ENCODE data around the gene YJEFN3. TPM values are rescaled to one million over a fixed set of nuclear protein-coding genes. Genes with fewer than 3 reads are reported as not detected.

Gene YJEFN3
- total RNA-seq, 1 experiment from 2014 or later = 0.69 TPM

DNA sequence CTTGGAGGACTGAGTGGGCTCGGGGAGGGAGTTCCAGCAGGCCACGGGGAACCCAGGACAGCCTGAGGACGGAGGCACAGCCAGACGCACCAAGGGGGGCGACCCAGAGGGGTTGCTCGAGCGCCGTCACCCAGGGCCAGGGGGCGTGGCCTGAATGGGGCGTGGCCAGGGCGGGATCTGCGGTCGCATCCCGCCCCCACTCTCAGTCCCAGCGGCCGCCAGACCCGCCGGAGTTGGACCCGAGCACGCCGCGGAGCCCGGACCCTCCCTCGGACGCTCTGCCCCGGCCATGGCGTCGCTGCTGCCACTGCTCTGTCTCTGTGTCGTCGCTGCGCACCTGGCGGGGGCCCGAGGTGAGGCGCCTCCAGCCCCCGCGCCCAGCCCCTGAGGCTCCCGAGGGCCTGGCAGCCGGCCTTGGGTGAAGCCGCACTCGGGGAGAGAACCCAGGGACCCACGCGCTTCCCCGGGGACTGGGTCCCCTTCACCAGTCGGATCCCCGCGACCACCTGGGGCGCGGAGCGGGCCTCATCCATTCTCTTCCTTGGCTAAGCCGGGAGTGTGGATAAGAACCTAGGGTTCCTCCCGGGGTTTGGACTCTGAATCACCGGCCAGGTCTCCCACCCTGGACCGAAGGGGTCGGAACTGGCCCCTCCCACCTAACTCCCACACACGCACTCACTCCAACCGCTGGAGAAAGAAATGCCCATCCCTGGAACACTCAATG, 9.5 kb downstream of the YJEFN3 start, which contains the start of gene CILP2:
CILP2 (plus strand) TSS at position 205 of the 724 bp plus-strand sequence; CDS start at position 290, 85 bp downstream.
- DNase-seq (ENCODE audit: low read depth) = no peak

DNA sequence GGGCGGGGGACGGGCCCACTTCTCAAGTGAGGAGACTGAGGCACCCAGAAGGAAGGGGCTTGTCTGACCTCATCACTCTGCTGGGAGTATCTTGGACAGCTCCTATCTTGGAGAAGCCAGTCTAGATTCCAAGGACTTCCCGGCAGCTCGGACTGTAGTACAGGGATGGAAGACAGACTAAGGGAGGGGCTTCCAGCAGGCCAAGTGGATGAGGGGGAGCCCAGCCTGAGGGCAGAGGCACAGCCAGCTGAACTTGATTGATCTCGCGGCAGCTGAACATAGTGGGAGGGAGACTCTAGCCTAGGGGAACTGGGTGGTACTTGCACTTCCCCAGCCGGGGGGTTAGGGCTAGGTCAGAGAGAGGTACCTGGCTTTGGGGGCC, 10.1 kb downstream of the YJEFN3 start:
- DNase-seq (ENCODE audit: low read depth) = no peak

DNA sequence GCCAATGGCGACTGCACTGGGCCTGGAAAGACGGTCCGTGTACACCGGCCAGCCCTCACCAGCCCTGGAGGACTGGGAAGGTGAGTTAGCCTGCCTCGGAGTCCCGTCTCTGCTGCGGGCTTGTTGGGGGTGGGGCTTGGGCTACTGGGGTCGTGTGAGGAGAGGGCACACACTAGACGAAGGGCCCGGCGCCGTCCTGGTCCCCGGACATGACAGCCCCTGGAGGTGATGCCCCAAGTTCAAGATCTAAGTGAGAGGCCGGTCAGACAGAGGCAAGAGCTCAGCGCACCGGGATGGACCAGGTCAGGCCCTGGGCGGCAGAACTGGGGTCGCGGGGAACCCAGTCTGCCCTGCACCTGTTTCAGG, 11.0 kb downstream of the YJEFN3 start:
- no peak for DNase-seq (ENCODE audit: low read depth)

DNA sequence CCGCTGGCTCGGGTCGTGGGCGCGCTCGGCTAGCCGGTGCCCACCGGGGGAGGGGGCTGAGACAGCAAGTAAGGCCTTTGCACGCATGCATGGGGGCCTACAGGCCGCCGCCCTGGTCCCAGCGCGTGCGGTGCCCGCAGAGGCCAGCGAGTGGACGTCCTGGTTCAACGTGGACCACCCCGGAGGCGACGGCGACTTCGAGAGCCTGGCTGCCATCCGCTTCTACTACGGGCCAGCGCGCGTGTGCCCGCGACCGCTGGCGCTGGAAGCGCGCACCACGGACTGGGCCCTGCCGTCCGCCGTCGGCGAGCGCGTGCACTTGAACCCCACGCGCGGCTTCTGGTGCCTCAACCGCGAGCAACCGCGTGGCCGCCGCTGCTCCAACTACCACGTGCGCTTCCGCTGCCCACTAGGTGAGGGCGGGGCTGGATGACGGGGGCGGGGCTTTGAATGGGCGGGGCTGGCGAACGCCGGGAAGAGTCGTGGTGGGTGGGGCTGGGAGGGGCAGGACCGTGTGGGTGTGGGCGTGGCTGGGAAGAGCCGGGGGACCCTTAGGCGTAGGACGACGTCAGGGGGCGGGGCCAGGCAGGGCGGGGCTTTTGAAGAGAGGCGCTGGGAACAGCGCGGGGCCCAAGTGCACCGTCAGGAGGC, 11.5 kb downstream of the YJEFN3 start:
- no peak for DNase-seq (ENCODE audit: low read depth)

DNA sequence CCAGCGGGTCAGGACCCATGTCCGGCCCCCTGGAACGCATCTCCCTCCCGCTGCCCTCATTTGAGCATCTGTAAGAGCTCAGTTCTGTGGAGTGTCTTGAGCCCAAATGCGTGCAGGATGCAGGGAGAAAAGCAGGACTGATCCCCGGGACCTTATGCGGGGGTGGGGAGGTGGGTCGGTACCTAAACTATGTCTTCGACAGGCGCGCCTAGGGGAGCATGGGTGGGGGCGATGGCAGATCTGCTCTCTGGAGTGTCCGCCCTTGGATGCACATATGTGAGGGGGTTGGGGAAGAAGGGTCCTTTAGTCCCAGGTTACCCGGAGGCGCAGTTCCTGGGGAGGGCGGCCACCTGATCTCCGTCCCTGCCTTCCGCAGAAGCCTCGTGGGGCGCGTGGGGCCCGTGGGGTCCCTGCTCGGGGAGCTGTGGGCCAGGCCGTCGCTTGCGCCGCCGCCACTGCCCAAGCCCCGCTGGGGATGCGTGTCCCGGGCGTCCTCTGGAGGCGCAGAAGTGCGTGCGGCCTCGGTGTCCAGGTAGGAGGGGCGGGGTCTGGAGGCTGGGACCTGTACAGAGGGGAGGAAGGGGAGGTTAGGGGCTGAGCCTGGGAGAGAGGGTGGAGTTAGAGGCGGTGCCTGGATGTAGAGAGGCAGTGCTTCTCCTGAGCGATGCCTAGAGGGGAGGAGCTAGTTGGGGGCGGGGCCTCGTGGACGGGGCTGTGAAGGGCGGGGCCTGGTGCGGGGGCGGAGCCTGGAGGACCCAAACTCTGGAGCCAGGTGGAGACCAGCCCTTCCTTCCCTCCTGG, 12.2 kb downstream of the YJEFN3 start:
- no peak for DNase-seq (ENCODE audit: low read depth)

DNA sequence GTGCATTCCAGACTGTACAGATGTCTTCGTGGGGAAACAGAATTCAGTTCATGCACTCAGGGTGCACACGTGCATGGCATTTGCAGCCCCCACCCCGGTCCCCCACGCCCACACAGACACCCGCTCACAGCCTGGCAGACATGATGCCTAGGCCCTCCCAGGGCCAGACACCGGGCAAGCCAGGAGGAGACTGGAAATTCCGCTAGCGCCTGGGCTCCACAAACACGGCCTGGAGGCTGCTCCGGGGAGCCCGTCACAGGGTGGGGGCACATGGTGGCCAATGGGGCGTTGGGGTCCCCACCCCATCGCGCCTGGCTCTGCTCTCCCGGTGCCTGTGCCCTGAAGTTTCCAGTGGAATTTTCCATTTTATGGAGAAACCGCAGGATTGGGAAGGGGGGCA, 12.9 kb downstream of the YJEFN3 start:
- DNase-seq (ENCODE audit: low read depth) = no peak

DNA sequence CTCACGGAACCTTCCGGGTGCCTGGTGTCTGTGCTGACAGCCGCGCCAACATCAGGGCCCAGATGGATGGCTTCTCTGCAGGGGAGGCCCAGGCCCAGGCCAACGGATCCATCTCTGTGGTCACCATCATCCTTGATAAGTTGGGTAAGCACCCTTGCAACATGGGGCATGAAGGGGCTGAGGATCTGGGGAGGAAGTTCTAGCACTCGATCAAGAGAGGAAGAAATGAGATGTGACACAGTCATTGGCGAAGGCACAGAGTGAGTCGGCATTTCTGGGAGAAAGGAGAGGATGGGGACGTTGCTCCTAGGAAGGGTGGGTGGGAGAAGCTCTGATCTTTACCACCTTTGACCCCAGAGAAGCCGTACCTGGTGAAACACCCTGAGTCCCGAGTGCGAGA, 13.8 kb downstream of the YJEFN3 start:
- DNase-seq (ENCODE audit: low read depth) = no peak

DNA sequence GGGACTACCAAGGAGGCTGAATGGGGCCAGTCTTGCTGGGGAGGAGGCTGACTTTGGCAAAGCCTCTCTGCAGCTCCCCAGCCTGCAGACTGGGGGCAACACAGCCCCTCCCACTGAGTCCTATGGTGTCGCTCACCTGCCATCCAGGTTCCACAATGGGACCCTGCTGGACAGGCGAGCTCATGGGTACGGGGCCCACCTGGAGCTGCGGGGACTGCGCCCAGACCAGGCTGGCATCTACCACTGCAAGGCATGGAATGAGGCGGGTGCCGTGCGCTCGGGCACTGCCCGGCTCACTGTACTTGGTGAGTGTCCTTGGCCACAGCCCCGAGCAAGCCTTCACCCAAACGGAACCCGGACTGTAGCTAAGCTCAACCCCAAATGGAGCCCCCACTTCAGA, 14.4 kb downstream of the YJEFN3 start:
- no peak for DNase-seq (ENCODE audit: low read depth)

DNA sequence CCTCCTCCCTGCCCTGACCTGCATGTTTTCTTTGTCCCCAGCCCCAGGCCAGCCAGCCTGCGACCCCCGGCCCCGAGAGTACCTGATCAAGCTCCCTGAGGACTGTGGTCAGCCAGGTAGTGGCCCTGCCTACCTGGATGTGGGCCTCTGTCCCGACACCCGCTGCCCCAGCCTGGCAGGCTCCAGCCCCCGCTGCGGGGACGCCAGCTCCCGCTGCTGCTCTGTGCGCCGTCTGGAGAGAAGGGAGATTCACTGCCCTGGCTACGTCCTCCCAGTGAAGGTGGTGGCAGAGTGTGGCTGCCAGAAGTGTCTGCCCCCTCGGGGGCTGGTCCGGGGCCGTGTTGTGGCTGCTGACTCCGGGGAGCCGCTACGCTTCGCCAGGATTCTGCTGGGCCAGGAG, 14.9 kb downstream of the YJEFN3 start:
- DNase-seq (ENCODE audit: low read depth) = no peak

DNA sequence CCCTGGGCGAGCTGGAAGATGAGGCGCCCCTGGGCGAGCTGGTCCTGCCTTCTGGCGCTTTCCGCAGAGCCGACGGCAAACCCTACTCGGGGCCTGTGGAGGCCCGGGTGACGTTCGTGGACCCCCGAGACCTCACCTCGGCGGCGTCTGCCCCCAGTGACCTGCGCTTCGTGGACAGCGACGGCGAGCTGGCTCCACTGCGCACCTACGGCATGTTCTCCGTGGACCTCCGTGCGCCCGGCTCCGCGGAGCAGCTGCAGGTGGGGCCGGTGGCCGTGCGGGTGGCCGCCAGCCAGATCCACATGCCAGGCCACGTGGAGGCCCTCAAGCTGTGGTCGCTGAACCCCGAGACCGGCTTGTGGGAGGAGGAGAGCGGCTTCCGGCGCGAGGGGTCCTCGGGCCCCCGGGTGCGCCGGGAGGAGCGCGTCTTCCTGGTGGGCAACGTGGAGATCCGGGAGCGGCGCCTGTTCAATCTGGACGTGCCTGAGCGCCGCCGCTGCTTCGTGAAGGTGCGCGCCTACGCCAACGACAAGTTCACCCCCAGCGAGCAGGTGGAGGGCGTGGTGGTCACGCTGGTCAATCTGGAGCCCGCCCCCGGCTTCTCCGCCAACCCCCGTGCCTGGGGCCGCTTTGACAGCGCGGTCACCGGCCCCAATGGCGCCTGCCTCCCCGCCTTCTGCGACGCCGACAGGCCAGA, 15.7 kb downstream of the YJEFN3 start:
- DNase-seq (ENCODE audit: low read depth) = no peak

DNA sequence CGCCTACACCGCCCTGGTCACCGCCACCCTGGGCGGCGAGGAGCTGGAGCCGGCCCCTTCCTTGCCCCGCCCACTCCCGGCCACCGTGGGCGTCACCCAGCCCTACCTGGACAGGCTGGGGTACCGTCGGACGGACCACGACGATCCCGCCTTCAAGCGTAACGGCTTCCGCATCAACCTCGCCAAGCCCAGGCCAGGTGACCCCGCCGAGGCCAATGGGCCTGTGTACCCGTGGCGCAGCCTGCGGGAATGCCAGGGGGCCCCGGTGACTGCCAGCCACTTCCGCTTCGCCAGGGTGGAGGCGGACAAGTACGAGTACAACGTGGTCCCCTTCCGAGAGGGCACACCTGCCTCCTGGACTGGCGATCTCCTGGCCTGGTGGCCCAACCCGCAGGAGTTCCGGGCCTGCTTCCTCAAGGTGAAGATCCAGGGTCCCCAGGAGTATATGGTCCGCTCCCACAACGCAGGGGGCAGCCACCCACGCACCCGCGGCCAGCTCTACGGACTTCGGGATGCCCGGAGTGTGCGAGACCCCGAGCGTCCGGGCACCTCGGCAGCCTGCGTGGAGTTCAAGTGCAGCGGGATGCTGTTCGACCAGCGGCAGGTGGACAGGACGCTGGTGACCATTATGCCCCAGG, 16.4 kb downstream of the YJEFN3 start:
- no peak for DNase-seq (ENCODE audit: low read depth)

DNA sequence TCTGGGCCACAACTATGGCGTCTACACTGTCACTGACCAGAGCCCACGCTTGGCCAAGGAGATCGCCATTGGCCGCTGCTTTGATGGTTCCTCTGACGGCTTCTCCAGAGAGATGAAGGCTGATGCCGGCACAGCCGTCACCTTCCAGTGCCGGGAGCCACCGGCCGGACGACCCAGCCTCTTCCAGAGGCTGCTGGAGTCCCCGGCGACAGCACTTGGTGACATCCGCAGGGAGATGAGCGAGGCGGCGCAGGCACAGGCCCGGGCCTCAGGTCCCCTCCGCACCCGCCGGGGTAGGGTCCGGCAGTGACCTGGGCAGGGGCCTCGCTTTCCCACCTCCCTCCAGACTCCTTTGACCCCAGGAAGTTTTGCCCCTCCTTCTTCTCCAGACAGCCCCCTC, 17.0 kb downstream of the YJEFN3 start:
- DNase-seq (ENCODE audit: low read depth) = no peak

DNA sequence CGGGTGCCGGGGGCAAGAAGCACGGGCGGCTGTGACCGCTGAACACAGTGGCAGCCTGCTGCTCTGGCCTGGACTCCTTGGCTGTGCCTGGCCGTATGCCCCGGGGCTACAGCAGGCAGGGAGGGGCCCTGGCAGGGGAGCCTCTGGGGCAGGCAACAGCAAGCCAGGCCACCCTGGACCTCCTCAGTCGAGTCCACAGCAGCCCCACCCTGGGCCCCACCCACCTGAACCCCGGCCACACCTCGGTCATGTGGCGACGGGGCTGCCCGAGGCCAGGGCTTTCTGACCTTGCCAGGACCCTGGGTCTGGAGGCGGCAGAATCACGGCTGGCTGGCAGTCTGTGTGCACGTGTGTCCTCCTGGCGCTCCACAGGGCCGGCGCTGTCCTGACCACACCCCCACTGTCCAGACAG, 18.0 kb downstream of the YJEFN3 start:
- DNase-seq (ENCODE audit: low read depth) = no peak

DNA sequence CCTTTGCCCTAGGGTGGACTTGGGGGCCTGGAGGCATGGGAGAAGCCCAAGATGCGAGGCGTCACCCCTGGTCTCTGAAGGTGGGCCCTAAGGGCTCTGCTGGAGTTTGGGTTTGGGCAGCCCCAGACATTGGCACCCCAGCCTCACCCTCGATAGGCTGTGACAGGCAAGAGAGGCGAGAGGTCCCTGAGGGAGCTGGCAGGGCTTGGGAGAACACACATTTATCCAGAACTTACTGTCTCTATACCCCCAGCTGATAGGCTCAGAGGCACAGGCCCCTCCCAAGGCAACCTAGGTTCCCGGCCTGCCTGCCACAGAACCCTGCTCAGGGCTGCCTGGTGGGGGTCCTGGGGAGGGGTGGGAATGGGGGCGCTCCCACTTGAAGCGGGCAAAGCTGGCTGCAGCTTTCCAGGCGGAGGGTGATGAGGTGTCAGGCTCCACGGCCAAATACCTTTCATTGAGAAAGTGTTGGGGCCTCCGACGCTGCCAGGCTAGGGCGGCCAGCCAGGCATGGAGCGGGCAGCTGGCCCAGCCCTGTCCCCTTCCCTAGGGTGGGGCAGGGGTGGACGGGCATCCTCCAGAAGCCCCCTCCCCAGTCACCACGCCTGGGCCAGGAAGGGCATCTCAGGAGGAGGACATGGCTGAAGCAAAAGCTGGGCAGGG, 19.1 kb downstream of the YJEFN3 start:
- no peak for DNase-seq (ENCODE audit: low read depth)

DNA sequence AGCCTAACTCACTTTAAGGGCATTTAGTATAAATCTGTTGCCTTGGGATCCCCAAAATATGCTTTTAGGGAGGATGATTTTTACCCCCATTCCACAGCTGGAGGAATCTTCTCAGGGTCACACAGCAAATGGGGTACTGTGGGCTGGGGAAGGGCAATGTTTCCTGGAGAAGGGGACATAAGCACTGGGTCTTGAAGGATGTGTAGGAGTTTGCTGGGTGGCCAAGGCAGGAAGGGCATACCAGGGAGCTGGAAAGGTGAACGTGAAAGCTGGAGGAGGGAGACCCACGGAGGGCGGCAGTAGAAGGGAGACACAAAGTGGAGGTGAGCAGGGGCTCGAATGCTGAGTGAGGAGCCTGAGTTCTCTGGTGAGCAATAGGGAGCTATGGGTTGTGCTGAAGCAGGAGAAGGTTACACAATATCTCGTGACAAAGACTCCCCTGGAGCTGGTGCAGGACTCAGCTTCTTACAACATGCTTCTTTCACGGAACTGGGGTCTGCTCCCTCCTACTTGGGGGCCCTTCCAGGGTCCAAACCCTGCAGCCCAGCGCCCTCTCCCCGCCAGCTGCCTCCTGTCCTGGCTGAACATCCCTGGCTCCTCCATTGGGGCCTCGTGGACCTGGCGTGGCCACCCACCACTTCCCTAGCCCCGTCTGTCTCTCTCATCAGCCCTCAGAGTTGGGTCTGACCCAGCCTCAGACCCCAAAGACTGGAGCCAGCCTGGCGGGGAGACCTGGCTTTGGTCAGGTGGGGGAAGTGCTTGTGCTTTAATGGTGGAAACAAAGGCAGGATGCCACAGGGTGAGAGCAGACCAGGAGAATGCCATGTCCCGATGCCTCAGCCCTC, 20.4 kb downstream of the YJEFN3 start:
- no peak for DNase-seq (ENCODE audit: low read depth)

DNA sequence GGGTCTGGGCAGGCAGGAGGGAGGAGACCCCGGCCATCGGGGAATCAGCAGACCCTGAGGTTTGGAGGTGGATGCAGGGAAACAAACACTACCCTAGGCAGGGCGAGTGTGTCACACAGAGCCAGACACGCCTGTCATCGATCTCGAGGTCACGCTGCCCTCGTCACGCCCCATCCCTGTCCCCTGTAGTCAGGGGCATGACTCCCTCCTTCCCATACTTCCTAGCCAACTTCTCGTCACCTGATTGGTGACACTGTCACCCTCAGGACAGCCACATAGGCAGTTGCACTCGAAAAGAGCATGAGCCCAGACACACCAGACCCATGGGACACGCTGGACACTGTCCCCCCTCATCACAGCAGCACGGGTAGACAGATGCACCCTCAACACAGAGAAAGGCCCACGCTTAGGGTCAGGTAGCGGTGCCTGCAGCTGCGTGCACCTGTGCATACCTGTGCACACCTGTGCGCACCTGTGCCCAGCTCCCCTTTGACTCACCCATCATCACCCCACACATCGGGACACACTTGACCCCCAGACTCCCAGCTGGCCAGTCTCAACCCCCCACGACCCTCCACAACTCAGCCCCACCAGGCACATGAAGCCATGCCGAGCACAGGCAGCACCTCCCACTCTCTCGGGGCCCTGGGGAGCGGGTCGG, 21.2 kb downstream of the YJEFN3 start:
- DNase-seq (ENCODE audit: low read depth) = no peak

DNA sequence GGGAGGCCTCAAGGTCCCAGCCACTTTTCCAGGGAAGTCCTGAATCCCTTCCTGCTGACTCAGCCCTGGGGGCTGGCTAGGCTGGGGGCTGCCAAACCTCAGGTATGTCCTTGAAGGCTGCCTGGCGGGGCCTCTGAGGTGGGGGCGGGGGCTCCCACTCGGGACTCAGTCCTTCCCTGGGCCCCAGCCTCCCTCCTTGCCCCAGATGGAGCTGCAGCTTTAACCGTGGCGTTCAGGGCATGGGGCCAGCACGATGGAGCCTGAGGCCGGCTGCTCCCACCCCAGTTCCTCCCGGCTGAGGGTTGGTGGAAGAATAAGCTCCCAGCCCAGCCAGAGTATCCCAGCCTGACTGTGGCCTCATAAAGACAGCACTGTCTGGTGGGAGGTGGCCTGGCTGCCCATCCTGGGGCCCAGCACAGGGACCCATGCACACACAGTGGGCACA, 21.8 kb downstream of the YJEFN3 start:
- DNase-seq (ENCODE audit: low read depth) = no peak

DNA sequence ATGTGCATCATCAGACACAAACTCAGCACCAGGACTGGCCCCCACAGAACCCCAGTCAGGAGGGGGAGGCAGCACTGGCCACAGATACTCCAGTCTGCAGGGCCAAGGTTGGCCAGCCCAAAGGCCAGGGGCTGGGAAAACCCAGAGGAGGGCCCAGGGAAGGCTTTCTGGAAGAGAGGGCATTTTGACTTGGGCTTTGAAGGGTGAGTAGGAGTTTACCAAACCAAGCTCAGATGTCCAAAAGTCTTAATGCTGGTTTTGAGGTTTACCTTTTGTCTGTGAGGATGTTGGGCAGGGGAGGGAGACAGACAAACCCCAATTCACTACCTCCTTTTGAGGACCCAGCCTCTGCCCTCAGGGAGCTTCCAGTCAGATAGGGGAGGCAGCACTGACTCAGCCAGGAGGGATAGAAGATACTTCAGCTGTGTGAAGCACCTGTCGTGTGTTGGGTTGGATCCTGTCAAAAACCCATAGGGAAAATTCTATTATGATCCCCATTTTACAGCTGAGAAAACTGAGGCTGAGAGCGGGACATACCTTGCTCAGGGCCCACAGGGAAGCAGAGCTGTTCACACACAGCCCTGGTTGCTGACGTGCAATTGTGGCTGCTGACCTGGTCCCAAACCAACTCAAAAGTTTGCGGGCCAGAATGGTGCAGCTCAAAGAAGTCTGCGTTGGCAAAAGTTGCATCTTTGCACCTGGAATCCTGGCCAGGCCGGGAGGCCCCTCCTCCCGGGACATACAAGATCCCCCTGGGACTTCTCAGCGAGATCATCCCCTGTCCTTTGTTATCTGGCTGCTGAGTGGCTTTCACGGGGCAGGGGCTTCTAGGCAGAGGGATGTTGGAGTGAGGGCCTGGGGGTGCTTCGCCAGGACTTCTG, 22.5 kb downstream of the YJEFN3 start:
- DNase-seq (ENCODE audit: low read depth) = no peak

DNA sequence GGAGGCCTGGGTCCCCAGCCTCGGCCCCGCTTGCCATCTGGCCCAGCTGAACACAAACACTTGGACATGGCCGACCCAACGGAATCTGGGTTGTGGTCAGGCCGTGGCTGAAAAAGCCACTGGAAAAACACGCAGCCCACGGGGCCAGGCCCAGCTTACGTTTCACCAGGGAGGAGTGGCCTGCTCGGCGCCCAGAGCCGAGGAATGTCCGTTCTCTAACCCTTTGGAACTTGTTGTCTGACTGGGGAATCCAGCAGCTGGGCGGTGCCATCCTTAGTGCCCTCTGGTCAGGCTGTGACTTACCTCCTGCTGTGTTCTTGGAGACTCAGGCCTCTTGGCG, 23.1 kb downstream of the YJEFN3 start:
- DNase-seq (ENCODE audit: low read depth) = peak; percentile 31

Data from LHCN-M2 (cell line).